ENCODE results near the gene PHYKPL. TPM values are rescaled to one million over a fixed set of nuclear protein-coding genes. Genes with fewer than 3 reads are reported as not detected.

PHYKPL gene
- total and polyA plus RNA-seq, 2 donors (not counting 3 experiments of a cell fraction or from before 2014, with no cell fraction given), result 71.7 to 81.7 TPM

- ChIA-PET CTCF (interaction anchor here (0.6 to 1.9 kb wide), 5 partner anchors 12 to 1670 kb away, joined by 4 to 6 read pairs (median 4); no protein-coding TSS in a partner anchor), POLR2A (no interaction called here)
- Histone ChIP-seq H4K20me1 (replicated peaks; ENCODE audit: control insufficient read depth, extremely low read depth, insufficient read depth, low read length) (no peaks in the 10 kb centered on the region), H3K4me3 (replicated peaks in 1 of 3; ENCODE audit: insufficient read depth in 1 of 3, low read depth in 1 of 3, low read length in 3 of 3) (no peak overlapping the region), H2AFZ (ENCODE audit: low read depth, low read length) (no peak overlapping the region), H3K27me3 (ENCODE audit: control insufficient read depth in 2 of 2, insufficient read depth in 2 of 2, low read length in 2 of 2) (no peaks in the 10 kb centered on the region), H3K9ac (replicated peaks; ENCODE audit: extremely low read depth, insufficient read depth, low read length) (no peak overlapping the region), H3K79me2 (ENCODE audit: control insufficient read depth, insufficient read depth, low read length) (peaks cover 9% of the 10 kb centered on the region), H3K27ac (ENCODE audit: insufficient read depth, low read depth, low read length) (no peak overlapping the region), H3K36me3 (ENCODE audit: control insufficient read depth in 2 of 2, extremely low read depth in 1 of 2, insufficient read depth in 2 of 2, low read length in 2 of 2) (no peaks in the 10 kb centered on the region), H3K4me1 (ENCODE audit: control insufficient read depth, extremely low read depth, insufficient read depth, low read length) (peaks cover 18% of the 10 kb centered on the region), H3K4me2 (ENCODE audit: insufficient read depth, low read length) (no peak overlapping the region), H3K9me1 (replicated peaks; ENCODE audit: control insufficient read depth, extremely low read depth, insufficient read depth, low read length) (no peaks in the 10 kb centered on the region), H3K9me3 (replicated peaks; ENCODE audit: control insufficient read depth, insufficient read depth, low read length) (no peaks in the 10 kb centered on the region)
- BruUV-seq (replicated peaks), result no TSS peak
- dilution Hi-C loops (cut with MboI; ENCODE audit: extremely low pct_ligation_motif_present, low sequenced_read_pairs) (no loop called here), intact Hi-C loops (cut with micrococcal nuclease) (loop anchor here (5.0 kb wide), 1 partner anchor 1321 kb away; no protein-coding TSS in a partner anchor)
- no peak for FAIRE-seq
- no peak for DNase-seq (ENCODE audit: low read depth, low spot score)
- TF ChIP-seq POLR2A (IDR thresholded peaks at IDR 0.05; ENCODE audit: low read depth, low read length), result no peak
- no peak for TF ChIP-seq MAX (IDR thresholded peaks at IDR 0.05; ENCODE audit: insufficient read depth, insufficient read length)
- no peak for TF ChIP-seq MYC (IDR thresholded peaks at IDR 0.05; ENCODE audit: low read depth, low read length)
- no peak for TF ChIP-seq JUN (IDR thresholded peaks at IDR 0.05; ENCODE audit: borderline replicate concordance, insufficient read depth, insufficient read length, low read depth)
Observed at GRCh38 chr5:178236126-178236525, 3.5 kb upstream of the PHYKPL start.

- POLR2A ChIA-PET, result interaction anchor here (0.7 kb wide), 1 partner anchor 31 kb away, joined by 3 read pairs; the partner anchor contains the start of gene HNRNPAB
- Histone ChIP-seq H3K4me2 (ENCODE audit: insufficient read depth, low read length) (no peak overlapping the region), H3K4me3 (replicated peaks in 1 of 3; ENCODE audit: insufficient read depth in 1 of 3, low read depth in 1 of 3, low read length in 3 of 3) (no peak overlapping the region), H3K27ac (ENCODE audit: insufficient read depth, low read depth, low read length) (no peak overlapping the region), H3K79me2 (ENCODE audit: control insufficient read depth, insufficient read depth, low read length) (peaks cover 15% of the 10 kb centered on the region), H3K9me1 (replicated peaks; ENCODE audit: control insufficient read depth, extremely low read depth, insufficient read depth, low read length) (no peaks in the 10 kb centered on the region), H4K20me1 (replicated peaks; ENCODE audit: control insufficient read depth, extremely low read depth, insufficient read depth, low read length) (no peaks in the 10 kb centered on the region), H3K27me3 (ENCODE audit: control insufficient read depth in 2 of 2, insufficient read depth in 2 of 2, low read length in 2 of 2) (no peaks in the 10 kb centered on the region), H3K4me1 (ENCODE audit: control insufficient read depth, extremely low read depth, insufficient read depth, low read length) (peaks cover 23% of the 10 kb centered on the region), H2AFZ (ENCODE audit: low read depth, low read length) (no peak overlapping the region), H3K9me3 (replicated peaks; ENCODE audit: control insufficient read depth, insufficient read depth, low read length) (no peaks in the 10 kb centered on the region), H3K9ac (replicated peaks; ENCODE audit: extremely low read depth, insufficient read depth, low read length) (no peak overlapping the region), H3K36me3 (ENCODE audit: control insufficient read depth in 2 of 2, extremely low read depth in 1 of 2, insufficient read depth in 2 of 2, low read length in 2 of 2) (no peaks in the 10 kb centered on the region)
- no peak for DNase-seq (ENCODE audit: low read depth, low spot score)
- TF ChIP-seq FOS (IDR thresholded peaks at IDR 0.05; ENCODE audit: borderline replicate concordance, insufficient read depth, low read length) (no peak), POLR2AphosphoS5 (IDR thresholded peaks at IDR 0.05; ENCODE audit: insufficient read depth, low read depth, low read length) (no peak), GATA2 (IDR thresholded peaks at IDR 0.05; ENCODE audit: insufficient read depth, insufficient read length, low read depth, low read length) (no peak), MAX (IDR thresholded peaks at IDR 0.05; ENCODE audit: insufficient read depth, insufficient read length) (no peak), EZH2 (IDR thresholded peaks at IDR 0.05; ENCODE audit: borderline replicate concordance, low read depth, low read length, severe bottlenecking) (no peak), JUN (IDR thresholded peaks at IDR 0.05; ENCODE audit: borderline replicate concordance, insufficient read depth, insufficient read length, low read depth) (no peak), POLR2A (IDR thresholded peaks at IDR 0.05; ENCODE audit: low read depth, low read length) (no peak), MYC (IDR thresholded peaks at IDR 0.05; ENCODE audit: low read depth, low read length) (no peak)
- TF ChIP-seq, protein P1, sequence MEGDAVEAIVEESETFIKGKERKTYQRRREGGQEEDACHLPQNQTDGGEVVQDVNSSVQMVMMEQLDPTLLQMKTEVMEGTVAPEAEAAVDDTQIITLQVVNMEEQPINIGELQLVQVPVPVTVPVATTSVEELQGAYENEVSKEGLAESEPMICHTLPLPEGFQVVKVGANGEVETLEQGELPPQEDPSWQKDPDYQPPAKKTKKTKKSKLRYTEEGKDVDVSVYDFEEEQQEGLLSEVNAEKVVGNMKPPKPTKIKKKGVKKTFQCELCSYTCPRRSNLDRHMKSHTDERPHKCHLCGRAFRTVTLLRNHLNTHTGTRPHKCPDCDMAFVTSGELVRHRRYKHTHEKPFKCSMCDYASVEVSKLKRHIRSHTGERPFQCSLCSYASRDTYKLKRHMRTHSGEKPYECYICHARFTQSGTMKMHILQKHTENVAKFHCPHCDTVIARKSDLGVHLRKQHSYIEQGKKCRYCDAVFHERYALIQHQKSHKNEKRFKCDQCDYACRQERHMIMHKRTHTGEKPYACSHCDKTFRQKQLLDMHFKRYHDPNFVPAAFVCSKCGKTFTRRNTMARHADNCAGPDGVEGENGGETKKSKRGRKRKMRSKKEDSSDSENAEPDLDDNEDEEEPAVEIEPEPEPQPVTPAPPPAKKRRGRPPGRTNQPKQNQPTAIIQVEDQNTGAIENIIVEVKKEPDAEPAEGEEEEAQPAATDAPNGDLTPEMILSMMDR (IDR thresholded peaks at IDR 0.05; ENCODE audit: extremely low read depth in 1 of 2, insufficient read depth in 1 of 2, low read depth in 1 of 2, low read length in 2 of 2), result no peak
- intact Hi-C loops (cut with micrococcal nuclease) (loop anchor here (1.0 to 5.0 kb wide), 5 partner anchors 45 to 1322 kb away; partner anchors contain the start of gene COL23A1), dilution Hi-C loops (cut with MboI; ENCODE audit: extremely low pct_ligation_motif_present, low sequenced_read_pairs) (no loop called here)
- no peak for FAIRE-seq
- CTCF ChIA-PET, result interaction anchor here (0.6 to 1.9 kb wide), 20 partner anchors 8 to 1671 kb away, joined by 3 to 19 read pairs (median 4); partner anchors contain the start of gene RUFY1
- no TSS peak for BruUV-seq (replicated peaks)
Observed at GRCh38 chr5:178235588-178235974, 3.0 kb upstream of the PHYKPL start.
